Endothelial cell of umbilical vein (primary cell): ENCODE measurements around the gene DPEP2. TPM values are rescaled to one million over a fixed set of nuclear protein-coding genes. Genes with fewer than 3 reads are reported as not detected.

Experiments
- BruUV-seq: library from RNA; stranded (reverse); fragments of 400-500 nt; replicated peaks from 2 replicates; lab custom pipeline; 2021; lab: Mats Ljungman, UMichigan
- CTCF ChIA-PET: fragments of 300-600, 350-600 bp; sonication (Branson Sonifier 250); formaldehyde crosslinking; loops from one replicate; lab custom pipeline; 2021; ENCODE audit warnings: antibody characterized with exemption, inconsistent platforms; lab: Charles Lee
- POLR2A ChIA-PET: fragments of 300-600, 350-600 bp; sonication (Branson Sonifier 250); formaldehyde crosslinking; loops from one replicate; lab custom pipeline; 2021; ENCODE audit warnings: antibody characterized with exemption, inconsistent platforms; lab: Charles Lee
- DNase-seq: peaks from one replicate; pipeline ENCODE4 v3.0.0-alpha.2; 2011; ENCODE audit warnings: low read depth, low spot score
- FAIRE-seq: peaks from 2 replicates; lab custom pipeline; 2011; peaks lifted over from hg19 to GRCh38; lab: Jason Lieb, UNC
- H2AFZ ChIP-seq: 2 replicates; pipeline ENCODE4 v1.6.0; 2012; ENCODE audit warnings: low read depth, low read length, control low read depth, inconsistent platforms
- H3K27ac ChIP-seq: 2 replicates; pipeline ENCODE4 v1.5.1; 2011; ENCODE audit warnings: low read depth, mild to moderate bottlenecking, control low read depth, low read length, moderate library complexity; ENCODE audit not compliant: insufficient read depth
- H3K27me3 ChIP-seq, 2 experiments: 2 replicates each; pipeline versions ENCODE4 v1.6.0 to v1.6.1; 2011; ENCODE audit warnings: low read length in 2 of 2, mixed read lengths in 1 of 2; ENCODE audit not compliant: control insufficient read depth in 2 of 2, insufficient read depth in 2 of 2
- H3K36me3 ChIP-seq, 2 experiments: 2 replicates in 1 of 2; 3 replicates in 1 of 2; pipeline ENCODE4 v1.5.1; 2011; ENCODE audit warnings: low read length in 2 of 2, mild to moderate bottlenecking in 1 of 2, moderate library complexity in 1 of 2; ENCODE audit not compliant: control insufficient read depth in 2 of 2, insufficient read depth in 2 of 2; ENCODE audit errors: extremely low read depth in 1 of 2
- H3K4me1 ChIP-seq: 3 replicates; pipeline ENCODE4 v1.5.1; 2011; ENCODE audit warnings: mild to moderate bottlenecking, low read length; ENCODE audit not compliant: control insufficient read depth, insufficient read depth; ENCODE audit errors: extremely low read depth
- H3K4me2 ChIP-seq: 2 replicates; pipeline ENCODE4 v1.6.1; 2011; ENCODE audit warnings: low read length, control low read depth, mixed read lengths; ENCODE audit not compliant: insufficient read depth
- H3K4me3 ChIP-seq, 3 experiments: fragments of 200-600 bp in 1 of 3; sonication (generic), shearing (Covaris generic) in 1 of 3; replicated peaks in 1 of 3; 2 replicates each; pipeline ENCODE4 v1.5.1; 2011 to 2016; ENCODE audit warnings: control low read depth in 3 of 3, low read length in 3 of 3, mild to moderate bottlenecking in 2 of 3, inconsistent platforms in 1 of 3, low read depth in 1 of 3, moderate library complexity in 1 of 3; ENCODE audit not compliant: insufficient read depth in 1 of 3
- H3K79me2 ChIP-seq: 2 replicates; pipeline ENCODE4 v1.6.0; 2012; ENCODE audit warnings: low read length, inconsistent platforms; ENCODE audit not compliant: control insufficient read depth, insufficient read depth
- H3K9ac ChIP-seq: replicated peaks from 2 replicates; pipeline ENCODE3; 2011; ENCODE audit warnings: low read length, control low read depth; ENCODE audit not compliant: insufficient read depth; ENCODE audit errors: extremely low read depth
- H3K9me1 ChIP-seq: replicated peaks from 3 replicates; pipeline ENCODE4 v1.6.0; 2011; ENCODE audit warnings: mild to moderate bottlenecking, low read length; ENCODE audit not compliant: control insufficient read depth, insufficient read depth; ENCODE audit errors: extremely low read depth
- H3K9me3 ChIP-seq: replicated peaks from 2 replicates; pipeline ENCODE4 v1.5.1; 2012; ENCODE audit warnings: low read length, inconsistent platforms; ENCODE audit not compliant: control insufficient read depth, insufficient read depth
- H4K20me1 ChIP-seq: replicated peaks from 2 replicates; pipeline ENCODE3; 2011; ENCODE audit warnings: mild to moderate bottlenecking, low read length; ENCODE audit not compliant: control insufficient read depth, insufficient read depth; ENCODE audit errors: extremely low read depth
- EZH2 ChIP-seq: IDR thresholded peaks from 2 replicates; pipeline ENCODE4 v1.6.1; 2012; ENCODE audit warnings: borderline replicate concordance, low read depth, mild to moderate bottlenecking, moderate library complexity, low read length, inconsistent platforms; ENCODE audit not compliant: severe bottlenecking
- FOS ChIP-seq: IDR thresholded peaks from 2 replicates; pipeline ENCODE4 v1.6.1; 2011; ENCODE audit warnings: mild to moderate bottlenecking, low read length, moderate library complexity, borderline replicate concordance; ENCODE audit not compliant: insufficient read depth
- GATA2 ChIP-seq: IDR thresholded peaks from 2 replicates; pipeline ENCODE4 v1.7.0; 2011; ENCODE audit warnings: low read depth, mild to moderate bottlenecking, moderate library complexity, mixed read lengths, low read length; ENCODE audit not compliant: insufficient read length, insufficient read depth
- JUN ChIP-seq: IDR thresholded peaks from 2 replicates; pipeline ENCODE4 v1.6.1; 2011; ENCODE audit warnings: borderline replicate concordance, low read depth; ENCODE audit not compliant: insufficient read length, insufficient read depth
- MYC ChIP-seq: IDR thresholded peaks from one replicate; pipeline ENCODE4 v1.6.1; 2011; ENCODE audit warnings: mild to moderate bottlenecking, low read depth, low read length
- POLR2A ChIP-seq: IDR thresholded peaks from 2 replicates; pipeline ENCODE4 v1.6.1; 2012; ENCODE audit warnings: low read depth, mild to moderate bottlenecking, control low read depth, low read length
- POLR2AphosphoS5 ChIP-seq: IDR thresholded peaks from 2 replicates; pipeline ENCODE4 v1.6.1; 2012; ENCODE audit warnings: low read depth, mild to moderate bottlenecking, control low read depth, low read length, moderate library complexity; ENCODE audit not compliant: insufficient read depth
- dilution Hi-C: fragments of 300-500 bp; cut with MboI; formaldehyde crosslinking; loops from one replicate; pipeline ENCODE4 v1.15.0; 2019; ENCODE audit warnings: low sequenced_read_pairs; ENCODE audit not compliant: extremely low pct_ligation_motif_present
- intact Hi-C: fragments of 100-400 bp; cut with micrococcal nuclease; formaldehyde crosslinking; loops from one replicate; pipeline ENCODE4 v1.10.0; 2022
- polyA plus RNA-seq, 4 experiments: library from polyadenylated mRNA; depleted of rRNA in 3 of 4; stranded (reverse) in 3 of 4; unstranded in 1 of 4; fragments of >200 nt; gene quantifications; 2 replicates each; pipeline versions ENCODE4 v1.2.1 to v1.2.3, GENCODE V29; 2011 to 2012; ENCODE audit warnings: missing spikeins in 1 of 4
- total RNA-seq: library from RNA; stranded (reverse); gene quantifications from 2 replicates; pipeline ENCODE4 v1.2.3, GENCODE V29; 2021
- TF ChIP-seq, protein P1 (sequence below), 2 donors: IDR thresholded peaks; 1 replicate in 1 of 2; 2 replicates in 1 of 2; pipeline ENCODE4 v1.5.1; 2011; ENCODE audit warnings: low read length in 2 of 2, mild to moderate bottlenecking in 2 of 2, moderate library complexity in 2 of 2, control low read depth in 1 of 2, inconsistent platforms in 1 of 2, low read depth in 1 of 2; ENCODE audit not compliant: insufficient read depth in 1 of 2; ENCODE audit errors: extremely low read depth in 1 of 2
- TF ChIP-seq, protein P2 (sequence below): IDR thresholded peaks from 2 replicates; pipeline ENCODE4 v1.6.1; 2011; ENCODE audit not compliant: insufficient read depth, insufficient read length

The DPEP2 gene
- total and polyA plus RNA-seq, 2 donors (not counting 3 experiments of a cell fraction or from before 2014, with no cell fraction given) = 0.27 to 1.8 TPM

DNA sequence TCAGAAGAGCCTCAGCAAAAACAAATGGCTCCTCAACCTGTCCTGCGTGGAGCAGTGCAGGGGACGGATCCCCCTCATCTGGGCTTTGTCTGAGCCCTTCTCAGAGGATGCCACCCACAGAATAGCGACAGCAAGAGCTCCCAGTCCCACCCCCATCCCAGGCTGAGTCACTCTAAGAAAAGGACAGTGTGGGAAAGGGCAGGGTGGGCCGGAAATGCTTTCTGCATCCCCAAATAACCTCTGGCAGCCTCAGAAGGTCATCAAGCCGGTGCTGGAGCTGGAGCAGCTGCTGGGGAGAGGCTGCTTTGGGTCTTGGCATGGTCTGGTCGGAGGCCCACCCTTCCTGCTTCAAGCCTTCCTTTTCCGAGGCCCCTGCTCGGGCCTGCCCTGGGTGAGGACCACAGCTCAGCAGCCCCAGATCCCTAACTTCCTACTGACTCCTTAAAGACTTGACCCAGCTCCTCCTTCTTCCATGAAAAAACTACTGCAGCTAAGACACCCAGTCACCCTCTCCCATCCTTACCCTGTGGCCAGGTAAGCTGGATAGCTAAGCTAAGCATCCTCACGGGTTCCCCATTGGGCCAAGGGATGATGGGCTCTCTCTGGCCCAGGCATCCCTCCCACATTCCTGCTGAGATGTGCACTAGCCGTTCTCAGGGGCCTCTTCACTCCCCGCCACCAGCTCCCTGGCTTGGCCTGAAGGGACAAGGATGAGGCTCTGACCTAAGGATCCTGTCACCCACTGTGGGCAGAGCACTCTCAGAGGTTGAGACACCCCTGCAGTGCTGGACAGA, 39.6 kb downstream of the DPEP2 start:
- peaks cover 12 to 55% of the 10 kb centered on the region in 2 experiments for H3K36me3 ChIP-seq
- H3K27ac ChIP-seq = no peak overlapping the region
- H3K4me3 ChIP-seq = no peak overlapping the region
- H3K9me1 ChIP-seq = no peaks in the 10 kb centered on the region
- no peaks in the 10 kb centered on the region for H3K27me3 ChIP-seq
- no peak overlapping the region for H3K9ac ChIP-seq
- no peaks in the 10 kb centered on the region for H4K20me1 ChIP-seq
- FAIRE-seq = no peak
- dilution Hi-C loops (no loop called here), intact Hi-C loops (no loop called here)
- no peak overlapping the region for H3K4me2 ChIP-seq
- H3K9me3 ChIP-seq = no peaks in the 10 kb centered on the region
- H2AFZ ChIP-seq = no peak overlapping the region
- TF ChIP-seq POLR2AphosphoS5 (no peak), GATA2 (no peak), JUN (no peak), EZH2 (no peak), FOS (no peak), POLR2A (no peak), MYC (no peak)
- TF ChIP-seq, protein P1, sequence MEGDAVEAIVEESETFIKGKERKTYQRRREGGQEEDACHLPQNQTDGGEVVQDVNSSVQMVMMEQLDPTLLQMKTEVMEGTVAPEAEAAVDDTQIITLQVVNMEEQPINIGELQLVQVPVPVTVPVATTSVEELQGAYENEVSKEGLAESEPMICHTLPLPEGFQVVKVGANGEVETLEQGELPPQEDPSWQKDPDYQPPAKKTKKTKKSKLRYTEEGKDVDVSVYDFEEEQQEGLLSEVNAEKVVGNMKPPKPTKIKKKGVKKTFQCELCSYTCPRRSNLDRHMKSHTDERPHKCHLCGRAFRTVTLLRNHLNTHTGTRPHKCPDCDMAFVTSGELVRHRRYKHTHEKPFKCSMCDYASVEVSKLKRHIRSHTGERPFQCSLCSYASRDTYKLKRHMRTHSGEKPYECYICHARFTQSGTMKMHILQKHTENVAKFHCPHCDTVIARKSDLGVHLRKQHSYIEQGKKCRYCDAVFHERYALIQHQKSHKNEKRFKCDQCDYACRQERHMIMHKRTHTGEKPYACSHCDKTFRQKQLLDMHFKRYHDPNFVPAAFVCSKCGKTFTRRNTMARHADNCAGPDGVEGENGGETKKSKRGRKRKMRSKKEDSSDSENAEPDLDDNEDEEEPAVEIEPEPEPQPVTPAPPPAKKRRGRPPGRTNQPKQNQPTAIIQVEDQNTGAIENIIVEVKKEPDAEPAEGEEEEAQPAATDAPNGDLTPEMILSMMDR (IDR thresholded peaks at IDR 0.05; ENCODE audit: extremely low read depth in 1 of 2, insufficient read depth in 1 of 2, low read depth in 1 of 2, low read length in 2 of 2) = no peak
- TF ChIP-seq, protein P2, sequence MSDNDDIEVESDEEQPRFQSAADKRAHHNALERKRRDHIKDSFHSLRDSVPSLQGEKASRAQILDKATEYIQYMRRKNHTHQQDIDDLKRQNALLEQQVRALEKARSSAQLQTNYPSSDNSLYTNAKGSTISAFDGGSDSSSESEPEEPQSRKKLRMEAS = no peak
- ChIA-PET CTCF (interaction anchor here (1.0 to 1.5 kb wide), 2 partner anchors 18 to 81 kb away, joined by 3 to 5 read pairs; no protein-coding TSS in a partner anchor), POLR2A (interaction anchor here (1.1 kb wide), 1 partner anchor 24 kb away, joined by 3 read pairs; no protein-coding TSS in a partner anchor)
- DNase-seq = no peak
- peaks cover 19% of the 10 kb centered on the region for H3K79me2 ChIP-seq
- no TSS peak for BruUV-seq
- no peaks in the 10 kb centered on the region for H3K4me1 ChIP-seq
